Mesodermal cell (in vitro differentiated cells): ENCODE measurements around the gene NDUFV2.
"Not testable (repeated sequence)": the region's sequence is repeated elsewhere in the genome, so short reads cannot be mapped to it uniquely, and the experiment has no call there.

Source experiments
- H3K27ac ChIP-seq: 2 replicates; pipeline ENCODE4 v1.7.0; 2013; ENCODE audit warnings: mild to moderate bottlenecking, low read depth, low read length, moderate library complexity; ENCODE audit not compliant: severe bottlenecking
- H3K36me3 ChIP-seq: 2 replicates; pipeline ENCODE4 v1.7.1; 2013; ENCODE audit warnings: mild to moderate bottlenecking, low read length, moderate library complexity; ENCODE audit not compliant: control insufficient read depth, insufficient read depth
- H3K4me1 ChIP-seq: one replicate; pipeline ENCODE4 v1.7.1; 2013; ENCODE audit warnings: mild to moderate bottlenecking, low read length; ENCODE audit not compliant: insufficient read depth, control insufficient read depth, poor library complexity, severe bottlenecking
- H3K4me3 ChIP-seq: 2 replicates; pipeline ENCODE4 v1.7.0; 2013; ENCODE audit warnings: low read length, control low read depth, mild to moderate bottlenecking; ENCODE audit not compliant: insufficient read depth, poor library complexity, severe bottlenecking; ENCODE audit errors: extremely low read depth
- H3K9me3 ChIP-seq: 2 replicates; pipeline ENCODE4 v1.7.1; 2013; ENCODE audit warnings: mild to moderate bottlenecking, low read length, moderate library complexity; ENCODE audit not compliant: control insufficient read depth
- WGBS, 2 experiments: methylation state at CpG; one replicate each; pipeline ENCODE4 v1.1.5; 2013; ENCODE audit warnings: missing lambda C conversion rate in 2 of 2; ENCODE audit not compliant: insufficient coverage in 2 of 2; 5-methylcytosine and 5-hydroxymethylcytosine counted together

The NDUFV2 gene

DNA sequence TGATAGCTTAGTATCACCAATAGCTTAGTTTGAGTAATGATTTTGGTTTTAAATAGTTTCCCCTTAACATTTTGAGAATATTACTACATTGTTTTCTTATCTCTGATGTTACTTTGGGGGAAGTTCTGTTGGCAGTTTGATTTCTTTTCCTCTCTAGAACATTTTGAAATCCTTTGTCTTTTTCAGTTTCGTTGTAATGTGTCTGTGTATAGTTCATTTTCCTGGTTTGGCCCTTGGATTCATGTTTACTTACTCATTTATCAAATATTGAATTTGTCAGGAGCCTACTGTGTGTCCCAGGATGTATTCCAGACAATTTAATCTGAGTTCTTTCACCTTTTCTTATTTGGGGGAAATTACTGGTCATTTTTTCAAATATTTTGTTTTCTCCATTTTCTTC, 50.8 kb downstream of the NDUFV2 start:
- Histone ChIP-seq H3K9me3 (no peaks in the 10 kb centered on the region), H3K4me3 (no peak overlapping the region), H3K27ac (no peak overlapping the region), H3K36me3 (no peaks in the 10 kb centered on the region), H3K4me1 (no peaks in the 10 kb centered on the region)
- no CpG with 5 or more reads among the region's 1 CpG for WGBS, 2 experiments

DNA sequence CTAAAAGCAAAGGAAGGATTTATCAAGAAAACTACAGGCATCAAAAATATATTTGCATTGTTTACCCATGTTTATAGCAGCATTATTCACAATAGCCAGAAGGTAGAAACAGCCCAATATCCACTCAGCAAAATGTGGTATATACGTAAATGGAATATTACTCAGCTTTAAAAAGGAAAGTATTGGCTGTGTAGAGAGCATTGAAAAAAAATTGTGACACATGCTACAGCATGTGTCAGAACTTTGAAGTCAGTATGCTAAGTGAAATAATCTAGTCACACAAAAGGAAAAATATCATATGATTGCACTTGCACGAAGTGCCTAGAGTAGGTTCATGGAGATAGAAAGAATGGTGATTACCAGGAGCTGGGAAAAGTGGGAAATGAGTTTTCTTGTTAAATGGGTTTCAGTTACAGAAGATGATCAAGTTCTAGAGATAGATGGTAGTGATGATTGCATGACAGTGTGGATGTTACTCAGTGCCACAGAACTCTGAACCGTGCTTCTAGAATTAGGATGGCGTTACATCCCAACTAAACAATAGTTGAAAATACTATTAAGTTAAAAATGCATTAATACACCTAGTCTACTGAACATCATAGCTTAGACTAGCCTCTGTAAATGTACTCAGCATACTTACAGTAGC, 54.2 kb downstream of the NDUFV2 start:
- H3K27ac ChIP-seq: no peak overlapping the region
- peaks cover under 1% of the 10 kb centered on the region for H3K9me3 ChIP-seq
- H3K4me3 ChIP-seq: no peak overlapping the region
- WGBS, 2 experiments: 100% methylated on average over 1 to 2 of the region's 4 CpGs
- H3K36me3 ChIP-seq: peaks cover under 1% of the 10 kb centered on the region
- no peaks in the 10 kb centered on the region for H3K4me1 ChIP-seq

DNA sequence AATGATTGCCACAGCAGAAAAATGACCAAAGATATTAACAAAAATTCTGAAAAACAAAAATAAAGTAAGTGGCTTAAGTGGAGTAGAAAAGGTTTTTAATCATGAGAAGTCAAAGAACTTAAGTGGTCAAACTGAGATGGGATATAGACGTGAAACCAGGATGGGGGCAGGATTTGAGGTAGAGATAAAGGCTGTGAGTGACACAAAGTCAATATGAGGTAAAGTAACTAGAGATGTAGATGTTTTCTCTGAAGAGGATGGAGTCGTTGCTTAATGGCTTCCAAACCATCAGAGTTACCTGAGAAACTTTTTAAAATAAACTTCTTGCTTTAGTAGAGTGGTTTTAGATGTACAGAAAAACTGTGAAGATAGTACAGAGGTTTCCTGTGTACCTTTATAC, 55.3 kb downstream of the NDUFV2 start:
- Histone ChIP-seq H3K4me1 (no peaks in the 10 kb centered on the region), H3K27ac (no peak overlapping the region), H3K4me3 (no peak overlapping the region), H3K36me3 (peaks cover 5% of the 10 kb centered on the region), H3K9me3 (peaks cover 3% of the 10 kb centered on the region)
- WGBS, 2 experiments: 80 to 83% methylated on average over 2 of the region's 2 CpGs

DNA sequence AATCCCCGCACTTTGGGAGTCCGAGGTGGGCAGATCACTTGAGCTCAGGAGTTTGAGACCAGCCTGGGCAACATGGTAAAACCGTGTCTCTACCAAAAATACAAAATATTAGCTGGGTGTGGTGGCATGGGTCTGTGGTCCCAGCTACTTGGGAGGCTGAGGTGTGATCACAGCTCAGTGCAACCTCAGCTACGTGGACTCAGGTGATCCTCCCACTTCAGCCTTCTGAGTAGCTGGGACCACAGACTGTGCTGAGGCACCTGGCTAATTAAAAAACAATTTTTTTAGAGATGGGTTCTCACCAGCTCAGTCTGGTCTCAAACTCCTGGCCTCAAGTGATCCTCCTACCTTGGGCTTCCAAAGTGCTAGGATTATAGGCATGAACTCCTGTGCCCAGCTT, 57.5 kb downstream of the NDUFV2 start:
- 92% methylated on average over 2 to 3 of the region's 4 CpGs for WGBS, 2 experiments
- H3K36me3 ChIP-seq: peaks cover 9% of the 10 kb centered on the region
- H3K4me3 ChIP-seq: no peak overlapping the region
- no peaks in the 10 kb centered on the region for H3K4me1 ChIP-seq
- H3K9me3 ChIP-seq: peaks cover 18% of the 10 kb centered on the region
- no peak overlapping the region for H3K27ac ChIP-seq

DNA sequence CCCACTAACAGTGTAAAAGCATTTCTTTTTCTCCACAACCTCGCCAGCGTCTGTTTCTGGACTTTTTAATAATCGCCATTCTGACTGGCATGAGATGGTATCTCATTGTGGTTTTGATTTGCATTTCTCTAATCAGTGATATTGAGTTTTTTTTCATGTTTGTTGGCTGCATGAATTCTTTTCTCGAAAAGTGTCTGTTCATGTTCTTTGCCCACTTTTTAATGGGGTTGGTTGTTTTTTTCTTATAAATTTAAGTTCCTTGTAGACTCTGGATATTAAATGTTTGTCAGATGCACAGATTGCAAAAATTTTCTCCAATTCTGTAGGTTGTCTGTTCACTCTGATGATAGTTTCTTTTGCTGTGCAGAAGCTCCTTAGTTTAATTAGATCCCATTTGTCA, 60.2 kb downstream of the NDUFV2 start:
- H3K4me1 ChIP-seq, H3K36me3 ChIP-seq, H3K4me3 ChIP-seq, H3K27ac ChIP-seq: not testable (repeated sequence)
- H3K9me3 ChIP-seq: peaks cover 18% of the 10 kb centered on the region
- 94 to 100% methylated on average over 3 of the region's 4 CpGs for WGBS, 2 experiments

DNA sequence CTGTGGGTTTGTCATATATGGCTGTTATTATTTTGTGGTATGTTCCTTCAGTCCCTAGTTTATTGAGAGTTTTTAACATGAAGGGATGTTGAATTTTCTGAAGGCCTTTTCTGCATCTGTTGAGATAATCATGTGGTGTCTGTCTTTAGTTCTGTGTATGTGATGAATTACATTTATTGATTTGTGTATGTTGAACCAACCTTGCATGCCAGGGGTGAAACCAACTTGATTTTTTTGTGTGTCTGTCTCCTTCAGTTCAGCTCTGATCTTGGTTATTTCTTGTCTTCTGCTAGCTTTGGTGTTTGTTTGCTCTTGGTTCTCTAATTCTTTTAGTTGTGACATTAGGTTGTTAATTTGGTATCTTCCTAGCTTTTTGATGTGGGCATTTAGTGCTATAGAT, 61.6 kb downstream of the NDUFV2 start:
- H3K27ac ChIP-seq, H3K36me3 ChIP-seq, H3K4me1 ChIP-seq, H3K4me3 ChIP-seq: not testable (repeated sequence)
- H3K9me3 ChIP-seq: peaks cover 18% of the 10 kb centered on the region

DNA sequence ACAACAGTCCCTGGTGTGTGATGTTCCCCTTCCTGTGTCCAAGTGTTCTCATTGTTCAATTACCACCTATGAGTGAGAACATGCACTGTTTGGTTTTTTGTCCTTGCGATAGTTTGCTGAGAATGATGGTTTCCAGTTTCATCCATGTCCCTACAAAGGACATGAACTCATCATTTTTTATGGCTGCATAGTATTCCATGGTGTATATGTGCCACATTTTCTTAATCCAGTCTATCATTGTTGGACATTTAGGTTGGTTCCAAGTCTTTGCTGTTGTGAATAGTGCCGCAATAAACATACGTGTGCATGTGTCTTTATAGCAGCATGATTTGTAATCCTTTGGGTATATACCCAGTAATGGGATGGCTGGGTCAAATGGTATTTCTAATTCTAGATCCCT, 63.4 kb downstream of the NDUFV2 start:
- H3K9me3 ChIP-seq: peaks cover 18% of the 10 kb centered on the region
- not testable (repeated sequence) for H3K4me3 ChIP-seq, H3K4me1 ChIP-seq, H3K36me3 ChIP-seq, H3K27ac ChIP-seq
- no CpG with 5 or more reads among the region's 3 CpGs for WGBS, 2 experiments

DNA sequence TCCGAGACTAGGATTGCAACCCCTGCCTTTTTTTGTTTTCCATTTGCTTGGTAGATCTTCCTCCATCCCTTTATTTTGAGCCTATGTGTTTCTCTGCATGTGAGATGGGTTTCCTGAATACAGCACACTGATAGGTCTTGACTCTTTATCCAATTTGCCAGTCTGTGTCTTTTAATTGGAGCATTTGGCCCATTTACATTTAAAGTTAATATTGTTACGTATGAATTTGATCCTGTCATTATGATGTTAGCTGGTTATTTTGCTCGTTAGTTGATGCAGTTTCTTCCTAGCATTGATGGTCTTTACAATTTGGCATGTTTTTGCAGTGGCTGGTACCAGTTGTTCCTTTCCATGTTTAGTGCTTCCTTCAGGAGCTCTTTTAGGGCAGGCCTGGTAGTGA, 67.0 kb downstream of the NDUFV2 start:
- H3K9me3 ChIP-seq, H3K27ac ChIP-seq, H3K4me1 ChIP-seq, H3K36me3 ChIP-seq, H3K4me3 ChIP-seq: not testable (repeated sequence)
- whole genome bisulfite sequencing, 2 experiments: no CpG with 5 or more reads among the region's 3 CpGs

DNA sequence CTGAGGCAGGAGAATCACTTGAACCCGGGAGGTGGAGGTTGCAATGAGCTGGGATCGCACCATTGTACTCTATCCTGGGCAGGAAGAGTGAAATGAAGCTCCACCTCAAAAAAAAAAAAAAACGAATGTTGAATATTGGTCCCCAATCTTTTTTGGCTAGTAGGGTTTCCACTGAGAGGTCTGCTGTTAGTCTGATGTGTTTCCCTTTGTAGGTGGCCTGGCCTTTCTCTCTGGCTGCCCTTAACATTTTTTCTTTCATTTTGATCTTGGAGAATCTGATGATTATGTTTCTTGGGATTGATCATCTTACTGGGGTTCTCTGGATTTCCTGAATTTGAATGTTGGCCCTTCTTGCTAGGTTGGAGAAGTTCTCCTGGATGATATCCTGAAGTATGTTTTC, 69.4 kb downstream of the NDUFV2 start:
- 100% methylated on average over 1 of the region's 3 CpGs for WGBS, 2 experiments
- not testable (repeated sequence) for H3K9me3 ChIP-seq, H3K36me3 ChIP-seq, H3K4me3 ChIP-seq, H3K4me1 ChIP-seq, H3K27ac ChIP-seq

DNA sequence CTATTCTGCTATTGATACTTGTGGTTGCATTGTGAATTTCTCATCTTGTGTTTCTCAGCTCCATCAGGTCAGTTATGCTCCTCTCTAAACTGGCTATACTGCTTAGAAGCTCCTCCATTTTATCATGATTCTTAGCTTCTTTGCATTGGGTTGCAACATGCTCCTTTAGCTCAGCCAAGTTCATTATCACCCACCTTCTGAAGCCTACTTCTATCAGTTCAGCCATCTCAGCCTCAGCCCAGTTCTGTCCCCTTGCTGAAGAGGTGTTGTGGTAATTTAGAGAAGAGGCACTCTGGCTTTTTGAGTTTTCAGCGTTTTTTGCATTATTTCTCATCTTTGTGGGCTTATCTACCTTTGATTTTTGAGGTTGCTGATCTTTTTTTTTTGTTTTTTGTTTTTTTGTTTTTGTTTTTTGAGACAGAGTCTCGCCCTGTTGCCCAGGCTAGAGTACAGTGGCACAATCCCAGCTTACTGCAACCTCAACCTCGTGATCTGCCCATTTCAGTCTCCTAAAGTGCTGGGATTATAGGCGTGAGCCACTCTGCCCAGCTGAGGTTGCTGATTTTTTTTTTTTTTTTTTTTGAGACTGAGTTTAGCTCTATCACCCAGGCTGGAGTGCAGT, 70.1 kb downstream of the NDUFV2 start:
- 88% methylated on average over 4 of the region's 4 CpGs; no CpG with 5 or more reads in 1 of the 2 experiments for WGBS, 2 experiments
- Histone ChIP-seq H3K9me3 (no peaks in the 10 kb centered on the region), H3K27ac (no peak overlapping the region), H3K4me1 (no peaks in the 10 kb centered on the region), H3K4me3 (no peak overlapping the region), H3K36me3 (peaks cover 8% of the 10 kb centered on the region)

DNA sequence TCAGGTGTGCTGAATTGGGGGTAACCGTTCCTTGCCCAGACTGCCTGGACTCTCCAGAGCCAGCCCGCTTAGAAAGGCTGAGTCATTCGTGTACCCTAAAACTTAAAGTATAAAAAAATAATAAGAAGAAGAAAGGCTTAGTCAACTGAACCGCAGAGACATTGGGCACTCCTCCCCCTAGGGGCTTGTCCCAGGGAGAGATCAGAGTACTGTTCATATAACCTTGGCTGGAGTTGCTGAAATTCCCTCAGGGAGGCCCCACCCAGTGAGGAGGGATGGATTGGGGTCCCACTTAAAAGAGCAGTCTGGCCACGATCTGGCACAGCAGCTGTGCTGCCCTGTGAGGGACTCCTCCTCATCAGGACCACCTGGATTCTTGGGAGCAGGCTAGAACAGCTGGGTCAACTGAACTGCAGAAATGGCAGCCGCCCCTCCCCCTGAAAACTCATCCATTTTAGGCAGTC, 71.3 kb downstream of the NDUFV2 start:
- Histone ChIP-seq H3K4me3 (no peak overlapping the region), H3K9me3 (no peaks in the 10 kb centered on the region), H3K4me1 (no peaks in the 10 kb centered on the region), H3K36me3 (peaks cover 8% of the 10 kb centered on the region), H3K27ac (no peak overlapping the region)
- 67 to 90% methylated on average over 1 to 3 of the region's 6 CpGs for WGBS, 2 experiments
